SU-DHL-6 (cell line): ENCODE results near the gene SCRG1.

Source experiments
- CTCF ChIP-seq: fragments of 200-600 bp; sonication (generic); IDR thresholded peaks from one replicate; pipeline ENCODE4 v1.5.1; 2017; ENCODE audit warnings: antibody characterized with exemption, mild to moderate bottlenecking, low read length, moderate library complexity; ENCODE audit not compliant: insufficient read depth, poor library complexity, severe bottlenecking
- EZH2phosphoT487 ChIP-seq: fragments of 200-600 bp; sonication (generic), shearing (Covaris generic); conservative IDR thresholded peaks from 2 replicates; pipeline ENCODE4 v1.6.1; 2018; ENCODE audit warnings: mild to moderate bottlenecking, antibody characterized with exemption, low read length, moderate library complexity, mixed read lengths

GRCh38 chr4:173367285-173367684 lies 31.6 kb downstream of the SCRG1 start:
- TF ChIP-seq CTCF: no peak
- no peak for TF ChIP-seq EZH2phosphoT487
